Central memory CD4-positive, alpha-beta T cell (primary cell): ENCODE data around the gene PAM16.
A peak's percentile ranks its signal among the peaks of the same experiment; 100 is the strongest.

Experiments used
- DNase-seq: peaks from one replicate; pipeline ENCODE4 v3.0.0; 2022

Gene PAM16

GRCh38 chr16:4332623-4333307, 18.4 kb downstream of the PAM16 start:
- DNase-seq: no peak

DNA sequence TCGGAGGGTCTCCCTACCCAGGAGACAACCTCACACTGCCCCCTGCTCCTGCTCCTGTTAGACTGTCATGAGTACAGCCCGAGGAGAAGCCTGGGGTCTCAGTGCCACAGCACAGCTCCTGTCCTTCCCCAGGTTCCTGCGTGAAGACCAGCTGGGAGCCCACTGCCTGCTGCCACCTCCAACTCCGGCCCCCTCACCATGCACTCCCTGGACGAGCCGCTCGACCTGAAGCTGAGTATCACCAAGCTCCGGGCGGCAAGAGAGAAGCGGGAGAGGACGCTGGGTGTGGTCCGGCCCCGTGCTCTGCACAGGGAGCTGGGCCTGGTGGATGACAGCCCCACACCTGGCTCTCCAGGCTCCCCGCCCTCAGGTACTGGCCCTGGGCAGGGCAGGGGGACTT, 19.0 kb downstream of the PAM16 start:
- no peak for DNase-seq

- peak; percentile 54 for DNase-seq
Measured at GRCh38 chr16:4330277-4330874, 20.7 kb downstream of the PAM16 start.

- no peak for DNase-seq
Measured at GRCh38 chr16:4328782-4329775, 22.0 kb downstream of the PAM16 start.

DNA sequence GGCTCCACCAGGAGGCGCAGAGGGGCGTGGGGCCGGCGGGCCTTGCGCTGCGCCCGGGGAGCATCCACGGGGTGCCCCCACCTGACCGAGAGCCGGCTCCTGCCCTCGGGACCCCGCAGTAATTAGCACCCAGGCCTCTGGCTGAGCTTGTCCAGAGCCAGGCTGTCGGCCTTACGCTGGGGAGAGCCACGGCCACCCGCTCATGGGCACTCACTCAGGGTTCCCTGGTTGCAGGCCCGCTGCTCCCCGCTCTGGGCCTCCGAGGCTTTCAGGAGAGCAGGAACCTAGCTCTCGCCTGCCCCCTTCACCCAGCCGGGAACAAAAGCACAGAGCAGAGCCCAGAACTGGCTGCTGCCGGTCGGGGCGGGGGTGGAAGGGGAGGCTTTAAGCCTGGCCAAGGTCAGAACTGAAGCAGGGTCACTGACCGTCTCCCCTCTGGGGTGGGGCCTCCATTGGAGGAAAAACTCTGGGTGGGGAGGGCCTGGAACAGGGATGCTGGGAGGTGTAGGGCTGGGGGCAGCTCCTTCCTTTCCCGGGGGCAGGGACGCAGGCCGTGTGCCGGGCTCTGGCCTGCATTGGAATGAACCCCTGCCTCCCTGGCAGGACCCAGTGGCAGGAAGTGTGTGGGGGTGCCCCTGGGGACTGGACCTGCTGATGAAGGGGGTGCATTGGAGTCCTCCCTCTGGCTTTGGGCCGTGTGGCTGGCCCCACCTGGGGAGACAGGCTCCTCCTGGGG, 22.9 kb downstream of the PAM16 start:
- peak; percentile 42 for DNase-seq

DNA sequence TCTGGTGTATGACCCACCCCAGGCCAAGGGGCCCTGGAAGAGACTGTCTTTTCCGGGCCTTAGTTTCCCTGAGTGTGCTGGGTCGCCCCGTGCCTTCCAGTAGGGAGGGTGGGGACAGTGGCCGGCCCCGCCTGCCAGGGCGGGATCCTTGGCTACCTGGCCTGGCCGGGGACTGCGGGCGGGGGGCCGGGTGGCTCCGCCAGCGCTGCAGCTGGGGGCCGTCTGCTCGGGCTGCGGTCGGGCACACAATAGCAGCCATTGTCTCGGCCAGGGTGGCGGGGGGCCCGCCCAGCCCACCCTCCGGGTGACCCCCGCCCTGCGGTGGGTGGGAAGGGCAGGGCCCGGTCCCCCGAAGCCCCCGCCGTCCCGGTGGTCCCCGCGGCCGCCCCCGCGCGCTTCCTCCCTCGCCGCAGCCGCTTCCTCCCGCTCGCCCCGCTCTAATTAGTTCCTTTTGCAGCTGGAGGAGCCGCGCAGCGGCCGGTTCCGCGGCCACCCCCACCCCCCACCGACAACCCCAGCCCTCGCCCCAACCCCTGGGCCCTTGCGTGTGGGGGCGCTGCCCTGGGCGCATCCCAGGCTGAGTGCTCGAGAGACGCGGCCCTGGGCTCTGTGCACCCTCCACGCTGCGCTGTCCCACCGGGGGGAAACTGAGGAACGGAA, 23.6 kb downstream of the PAM16 start:
- no peak for DNase-seq

DNA sequence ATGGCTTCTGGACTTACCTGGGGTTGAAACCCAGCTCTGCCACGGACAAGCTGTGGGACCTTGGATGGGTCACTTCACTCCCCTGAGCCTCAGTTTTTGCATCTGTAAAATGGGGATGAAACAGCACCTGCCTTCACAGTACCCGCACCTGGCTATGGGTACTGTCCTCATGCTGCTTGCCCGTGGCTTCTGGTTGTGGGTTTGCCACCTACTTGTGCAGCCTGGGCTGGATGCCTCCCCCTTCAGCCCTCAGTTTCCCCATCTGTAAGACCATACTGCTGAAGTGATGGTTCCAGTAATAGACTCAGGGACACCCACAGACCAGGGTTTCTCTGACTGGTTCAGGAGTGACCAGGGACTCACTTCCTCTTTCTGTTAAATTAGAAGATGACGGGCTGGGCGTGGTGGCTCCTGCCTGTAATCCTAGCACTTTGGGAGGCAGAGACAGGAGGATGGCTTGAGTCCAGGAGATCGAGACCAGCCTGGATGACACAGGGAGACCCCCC, 25.8 kb downstream of the PAM16 start:
- DNase-seq: no peak

GRCh38 chr16:4324492-4325252, 26.4 kb downstream of the PAM16 start:
- DNase-seq: no peak

DNA sequence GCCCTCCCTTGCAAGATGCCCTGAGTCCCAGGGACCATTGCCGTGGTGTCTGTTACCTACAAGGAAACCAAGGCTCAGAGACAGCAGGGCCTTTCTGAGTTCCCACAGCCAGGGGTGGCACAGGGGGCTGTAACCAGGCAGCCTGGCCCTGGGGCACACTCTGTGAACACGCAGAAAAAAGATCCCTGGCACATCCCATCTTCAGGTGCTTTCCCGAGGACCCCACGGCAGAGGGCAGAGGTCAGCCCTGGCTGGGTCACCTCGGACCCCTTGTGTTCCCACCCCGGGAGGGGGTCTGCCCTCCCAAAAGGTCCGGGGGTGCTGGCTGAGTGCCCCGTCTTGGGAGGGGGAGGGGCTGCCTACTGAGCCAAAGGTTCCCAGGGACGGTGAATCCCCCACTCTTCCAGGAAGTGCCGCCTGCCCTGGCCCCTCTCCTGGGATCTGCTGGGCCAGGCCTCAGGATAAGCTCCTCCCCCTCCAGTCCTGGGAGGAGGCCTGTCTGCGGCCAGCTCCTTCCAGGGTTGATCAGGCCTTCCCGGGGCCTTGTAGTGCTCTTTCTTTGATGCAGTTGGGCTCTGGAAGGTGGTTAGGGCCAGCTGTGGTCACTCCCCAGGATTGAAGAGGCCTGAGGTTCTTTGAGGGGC, 27.2 kb downstream of the PAM16 start:
- no peak for DNase-seq

DNA sequence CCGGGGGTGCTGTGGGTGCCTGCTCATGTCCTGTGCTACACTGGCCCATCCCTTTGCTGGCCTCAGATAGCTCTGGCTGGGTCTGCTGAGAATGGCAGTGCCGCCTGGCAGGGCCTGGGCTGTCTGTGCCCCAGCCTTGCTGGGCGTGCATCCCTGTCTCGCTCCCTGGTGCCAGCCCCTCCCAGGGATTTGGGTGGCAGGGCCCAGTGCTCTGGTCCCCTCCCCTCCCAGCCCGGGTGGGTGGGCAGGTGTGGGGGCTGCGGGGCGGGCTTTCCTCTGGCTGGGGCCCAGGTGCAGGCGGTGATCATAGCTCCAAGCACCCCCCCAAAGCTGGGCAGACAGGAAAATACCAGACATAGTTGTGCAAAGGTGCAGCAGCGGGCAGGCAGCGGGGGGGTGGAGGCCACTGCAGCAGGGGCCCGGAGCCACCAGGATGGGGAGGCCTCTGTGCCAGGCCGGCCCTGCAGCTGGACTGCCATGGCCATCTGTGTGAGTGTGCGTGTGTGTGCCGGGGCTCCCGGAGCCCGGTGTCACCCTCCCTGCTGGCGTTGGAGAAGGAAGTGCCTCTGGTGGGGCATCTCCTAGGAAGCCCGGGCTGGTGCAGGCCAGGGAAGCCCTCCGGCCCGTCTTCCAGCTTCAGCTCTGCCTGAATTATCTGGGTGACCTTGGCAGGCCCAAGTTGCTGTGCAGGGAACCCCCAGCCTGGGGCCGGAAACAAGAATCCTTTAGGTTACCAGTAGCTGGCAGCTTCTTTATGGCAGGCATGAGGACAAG, 27.9 kb downstream of the PAM16 start:
- no peak for DNase-seq

- no peak for DNase-seq
Measured at GRCh38 chr16:4322121-4323052, 28.7 kb downstream of the PAM16 start.

DNA sequence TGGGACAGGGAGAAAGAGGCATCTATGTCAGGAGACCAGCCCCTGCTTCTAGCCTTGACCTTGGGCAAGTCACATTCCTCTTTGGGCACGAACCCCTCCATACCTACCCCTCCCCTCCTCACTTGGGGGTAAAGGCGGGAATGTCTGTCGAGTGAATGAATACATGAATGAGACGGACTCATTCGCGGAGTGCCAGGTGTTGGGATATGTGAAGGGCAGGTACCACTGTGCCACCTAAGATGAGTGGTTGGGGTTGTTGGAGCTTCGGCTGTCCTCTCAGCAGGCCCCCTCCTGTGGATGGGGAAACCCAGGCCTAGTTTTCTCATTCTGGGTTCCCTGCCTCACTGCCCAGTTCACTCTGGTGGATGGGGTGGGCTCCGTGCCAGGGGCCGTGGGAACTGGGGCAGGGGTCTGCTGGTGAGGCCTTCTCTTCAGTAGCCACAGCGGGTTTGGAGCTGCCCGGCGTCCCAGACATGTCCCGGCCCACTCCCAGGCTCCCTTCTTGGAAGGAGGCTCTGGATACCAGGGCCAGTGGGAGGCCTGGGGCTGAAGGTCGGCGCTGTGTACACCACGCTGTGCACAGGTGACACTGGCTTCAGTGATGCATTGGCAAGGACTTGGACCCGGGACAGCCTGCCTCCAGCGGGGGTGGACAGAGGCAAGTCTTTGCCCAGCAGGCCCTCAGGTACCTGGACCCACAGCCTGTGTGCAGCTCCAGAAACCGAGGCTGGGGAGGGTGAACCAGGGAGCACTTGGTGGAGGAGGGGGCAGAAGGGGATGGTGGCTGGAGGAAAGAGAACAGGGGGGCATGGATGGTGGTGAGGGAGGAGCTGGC, 29.6 kb downstream of the PAM16 start:
- no peak for DNase-seq

- DNase-seq: no peak
Measured at GRCh38 chr16:4320571-4321137, 30.5 kb downstream of the PAM16 start.

DNA sequence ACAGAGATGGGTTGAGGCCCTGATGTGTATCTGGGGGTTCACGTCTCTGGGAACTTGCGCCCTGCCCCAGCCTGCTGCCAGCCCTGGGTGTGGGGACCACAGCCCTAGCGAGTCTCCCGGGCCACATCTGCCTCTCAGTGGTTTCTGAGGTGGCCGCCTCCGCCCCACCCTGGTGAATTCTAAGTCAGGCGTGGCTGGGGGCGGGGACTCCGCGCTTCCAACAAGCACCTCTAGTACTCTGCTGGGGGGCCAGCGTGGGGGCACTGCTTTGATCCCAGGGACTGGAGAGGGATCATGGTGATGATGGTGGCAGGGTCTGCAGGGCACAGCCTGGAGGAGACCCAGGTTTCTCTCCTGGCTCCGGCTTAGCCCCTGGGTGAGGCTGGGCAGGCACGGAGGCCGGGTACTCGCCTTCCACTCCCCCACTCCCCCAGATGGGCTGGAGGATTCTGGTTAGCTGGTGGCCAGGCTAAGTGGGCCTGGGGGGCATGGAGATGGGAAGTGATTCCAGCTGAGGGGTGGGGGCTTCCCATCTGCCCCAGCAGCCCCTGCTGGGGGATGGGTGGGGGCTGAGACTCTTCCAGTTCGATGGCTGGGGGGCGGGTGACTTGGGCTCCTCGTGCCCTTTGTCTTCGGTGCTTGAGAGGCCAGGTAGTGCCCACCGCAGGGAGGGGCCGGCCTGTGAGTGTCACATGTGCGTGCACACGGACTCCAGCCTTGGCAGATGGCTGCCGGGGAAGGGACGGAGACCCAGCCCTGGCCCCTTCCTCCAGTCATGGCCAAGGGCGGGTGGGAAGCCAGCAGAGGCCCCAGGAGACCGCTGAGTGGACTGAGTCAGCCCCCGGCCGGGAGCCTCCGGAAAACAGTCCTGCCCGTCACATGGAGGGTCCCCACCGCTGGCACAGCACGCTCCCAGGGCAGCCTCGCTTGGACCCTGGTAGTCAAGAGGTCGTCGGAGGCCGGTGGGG, 31.4 kb downstream of the PAM16 start:
- peak; percentile 44 for DNase-seq

GRCh38 chr16:4318967-4319366, 32.2 kb downstream of the PAM16 start:
- no peak for DNase-seq

DNA sequence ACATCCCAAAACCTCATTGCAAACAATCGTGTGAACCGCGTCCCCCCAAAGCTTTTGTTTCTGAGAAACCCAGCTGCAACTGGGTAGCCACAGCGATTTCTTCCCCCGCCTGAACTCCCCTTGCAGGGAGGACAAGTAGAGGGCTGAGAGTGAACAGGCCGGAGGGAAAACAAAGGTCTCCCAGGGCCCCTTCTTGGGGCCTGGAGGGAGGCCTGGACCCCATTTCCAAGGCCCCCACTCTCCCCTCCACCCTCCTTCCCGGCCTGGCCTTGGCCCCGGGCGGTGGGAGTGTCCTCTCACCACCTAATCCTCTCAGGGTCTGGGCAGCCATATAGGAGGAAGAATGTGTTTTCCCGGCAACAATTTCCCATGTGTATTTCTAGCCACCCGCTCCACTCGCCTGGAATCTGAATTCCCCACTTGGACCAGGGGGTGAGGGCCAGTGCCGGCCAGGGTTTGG, 32.6 kb downstream of the PAM16 start:
- no peak for DNase-seq
